Measurements from ENCODE around the gene IGSF5.

- TF ChIP-seq CTCF (IDR thresholded peaks at IDR 0.05) (peak; percentile 60 to 87 (median 67)), POLR2AphosphoS5 (IDR thresholded peaks at IDR 0.05) (peak in 2 of 3 donors; percentile 11 to 45), POLR2A (IDR thresholded peaks at IDR 0.05) (no peak)
These were observed 43.4 kb downstream of the IGSF5 start for GRCh38 chr21:39788383-39788782.

All from transverse colon (tissue), 4 donors.